Activated CD4-positive, alpha-beta T cell treated with anti-CD3 and anti-CD28 coated beads for 48 hours (primary cell): Measurements from ENCODE around the gene AMDHD2.

ENCODE experiments used
- DNase-seq: peaks from one replicate; pipeline ENCODE4 v3.0.0-alpha.2; 2020

AMDHD2 gene

DNA sequence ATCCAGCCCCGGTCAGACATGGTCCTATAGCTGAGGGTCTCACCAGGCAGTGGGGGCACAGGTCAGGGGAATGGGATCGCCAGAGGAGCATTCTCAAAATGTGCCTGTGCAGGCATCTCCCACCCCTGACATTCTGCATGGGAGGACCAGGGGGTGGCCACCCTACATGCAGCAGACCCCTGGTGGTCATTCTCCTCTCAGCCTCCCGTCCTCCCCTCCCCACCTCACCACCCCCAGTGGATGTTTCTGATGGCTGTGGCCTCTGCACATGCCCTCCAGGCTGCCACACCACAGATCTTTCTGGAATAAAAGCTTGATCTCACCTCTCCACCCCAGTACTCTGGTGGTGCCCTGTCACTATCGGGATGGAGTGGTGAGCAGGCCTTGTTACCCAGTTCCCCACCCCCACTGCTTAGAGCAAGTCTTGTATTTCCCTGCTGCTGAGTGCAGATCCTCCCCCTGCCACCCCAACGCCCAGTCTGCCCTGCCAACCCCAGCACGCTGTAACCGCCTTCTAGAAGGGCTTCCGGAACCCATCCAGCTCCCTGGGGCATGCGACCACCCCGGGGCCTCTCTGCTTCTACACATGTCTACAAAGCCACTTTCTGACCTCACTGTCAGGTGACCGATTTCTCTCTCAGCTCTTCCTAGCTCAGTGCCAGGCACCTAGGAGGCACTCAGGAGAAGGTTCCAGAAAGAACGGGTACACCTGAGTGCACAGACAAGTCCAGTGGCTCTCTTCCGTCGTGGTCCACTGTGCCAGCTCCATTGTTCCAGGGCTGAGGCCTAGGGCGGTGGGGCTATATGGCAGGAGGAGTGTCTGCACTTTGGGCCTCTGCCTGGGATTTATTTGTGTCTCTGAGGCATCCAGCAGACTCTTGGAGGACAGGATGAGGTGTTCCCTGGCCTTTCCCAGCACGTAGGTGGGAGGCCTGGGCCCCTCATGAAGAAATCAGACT is 36.0 kb upstream of the AMDHD2 start:
- no peak for DNase-seq

DNA sequence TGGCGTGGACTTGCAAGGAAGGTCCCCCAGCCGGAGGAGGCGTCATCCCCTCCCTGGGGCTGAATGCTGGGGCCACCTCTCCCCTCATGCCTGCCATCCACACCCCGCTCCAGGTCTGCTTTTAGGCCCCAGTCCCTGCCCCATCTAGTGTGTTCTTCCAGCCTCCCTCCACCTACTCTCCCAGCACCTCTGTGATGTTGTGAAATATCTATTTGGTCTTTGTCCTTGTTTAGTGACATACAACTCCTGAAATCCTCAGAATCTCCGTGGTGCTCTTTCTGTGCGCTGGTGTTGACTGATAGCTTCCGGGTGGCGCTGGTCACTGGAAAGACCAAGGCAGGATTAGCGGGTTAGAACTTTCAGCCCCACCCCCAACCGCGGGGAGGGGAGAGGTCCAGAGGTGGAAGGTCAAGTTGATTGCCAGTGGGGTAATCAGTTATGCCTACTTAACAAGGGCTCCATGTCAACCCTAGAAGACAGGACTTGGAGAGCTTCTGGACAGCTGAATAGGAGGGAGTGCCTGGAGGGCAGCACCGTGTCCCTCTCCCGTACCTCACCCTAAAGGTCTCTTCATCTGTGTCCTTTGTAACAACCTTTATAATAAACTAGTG is 35.2 kb upstream of the AMDHD2 start:
- no peak for DNase-seq

DNA sequence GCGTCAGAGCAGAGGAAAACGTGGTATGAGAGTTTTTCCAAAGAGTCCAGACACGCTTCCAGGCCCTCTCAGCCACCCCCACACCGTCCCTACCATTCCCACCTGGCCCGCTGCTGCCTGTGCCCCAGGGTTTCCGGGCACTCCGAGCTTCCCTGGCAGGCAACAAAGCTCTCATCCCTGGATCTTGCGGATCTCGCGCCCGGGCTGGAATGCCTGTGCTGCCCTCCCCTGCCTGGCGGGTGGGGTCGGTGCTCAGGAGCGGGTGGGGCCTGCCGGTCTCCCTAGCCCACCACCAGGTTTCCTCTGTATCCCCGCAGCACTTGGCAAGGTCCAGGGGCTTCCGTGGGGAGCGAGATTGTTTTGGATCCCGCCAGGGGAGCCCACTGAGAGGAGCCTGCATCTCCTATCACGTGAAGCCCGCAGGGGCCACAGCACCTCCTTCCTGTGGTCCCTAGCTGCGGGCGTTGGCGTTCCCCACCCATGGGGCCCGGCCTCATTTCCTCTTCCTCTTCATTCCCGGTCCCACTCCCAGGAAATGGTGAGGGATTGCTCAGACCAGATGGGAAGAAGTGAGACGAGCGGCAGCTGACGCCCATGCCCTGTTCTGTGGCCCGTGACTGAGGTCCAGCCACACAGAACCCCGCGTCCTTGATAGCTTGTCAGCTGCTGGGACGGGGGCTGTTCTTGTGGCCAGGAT is 34.2 kb upstream of the AMDHD2 start:
- no peak for DNase-seq

DNA sequence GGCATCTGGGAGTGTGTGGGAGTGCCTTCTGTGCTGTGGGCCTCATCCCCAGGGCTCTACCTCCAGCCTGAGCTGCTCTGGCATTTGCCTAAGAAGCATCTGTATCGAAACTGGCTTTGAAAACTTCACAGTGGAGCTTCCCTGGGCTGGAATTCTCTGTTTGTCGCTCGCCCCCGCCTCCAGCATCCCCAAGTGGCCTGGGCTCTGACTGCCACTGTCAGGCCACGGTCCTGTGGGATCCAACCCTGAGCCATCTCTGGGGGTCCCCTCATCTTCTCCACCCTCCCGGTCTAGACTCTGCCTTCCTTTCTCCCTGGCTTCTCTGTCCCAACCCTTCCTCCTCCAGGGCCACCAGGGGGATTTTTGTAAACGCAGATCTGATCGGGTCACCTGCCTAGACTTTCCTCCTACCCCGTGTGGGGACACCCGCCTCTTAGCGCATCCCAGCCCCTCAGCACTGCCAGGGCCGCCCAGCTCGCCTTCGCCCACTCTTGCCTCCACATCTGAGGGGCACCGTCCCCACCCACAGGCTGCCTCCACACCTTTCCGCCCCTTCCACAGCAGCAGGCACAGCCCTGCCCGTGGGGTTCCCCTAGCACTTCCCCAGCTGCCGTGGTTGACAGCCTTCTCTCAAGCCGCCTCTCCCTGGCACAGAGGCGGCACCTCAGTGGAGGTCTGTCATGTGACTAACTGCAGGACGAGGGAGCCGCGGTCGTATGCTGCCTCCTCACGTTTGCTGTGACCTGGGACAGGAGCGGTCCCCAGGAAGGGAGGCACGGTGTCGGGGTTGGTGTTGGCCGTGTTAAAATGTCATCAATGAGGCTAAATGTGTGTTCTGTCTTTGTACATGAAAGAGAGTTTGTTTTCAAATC is 33.3 kb upstream of the AMDHD2 start:
- DNase-seq, result peak; percentile 79

GRCh38 chr16:2487517-2487842 is 32.7 kb upstream of the AMDHD2 start:
- DNase-seq, result no peak

GRCh38 chr16:2487903-2488531 is 32.2 kb upstream of the AMDHD2 start:
- no peak for DNase-seq

DNA sequence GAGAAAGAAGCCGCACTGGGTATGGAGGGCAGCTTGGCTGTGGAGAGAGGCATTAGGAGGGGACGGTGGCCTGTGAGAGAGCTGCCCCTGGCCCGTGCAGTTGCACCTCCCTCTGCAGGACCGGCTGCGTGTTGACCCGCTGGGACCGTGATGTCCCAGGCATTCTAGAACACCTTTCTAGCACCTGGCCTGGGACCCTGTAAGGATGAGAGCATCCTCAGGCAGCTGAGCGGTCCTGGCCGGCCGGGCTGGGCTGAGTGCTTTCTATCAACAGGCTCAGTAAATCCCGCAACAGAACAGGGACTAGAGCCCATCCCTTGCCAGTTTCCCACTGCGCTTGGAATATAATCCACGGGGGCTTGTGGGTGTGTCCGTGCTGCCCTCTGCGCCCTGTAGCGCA is 30.6 kb upstream of the AMDHD2 start:
- no peak for DNase-seq

DNA sequence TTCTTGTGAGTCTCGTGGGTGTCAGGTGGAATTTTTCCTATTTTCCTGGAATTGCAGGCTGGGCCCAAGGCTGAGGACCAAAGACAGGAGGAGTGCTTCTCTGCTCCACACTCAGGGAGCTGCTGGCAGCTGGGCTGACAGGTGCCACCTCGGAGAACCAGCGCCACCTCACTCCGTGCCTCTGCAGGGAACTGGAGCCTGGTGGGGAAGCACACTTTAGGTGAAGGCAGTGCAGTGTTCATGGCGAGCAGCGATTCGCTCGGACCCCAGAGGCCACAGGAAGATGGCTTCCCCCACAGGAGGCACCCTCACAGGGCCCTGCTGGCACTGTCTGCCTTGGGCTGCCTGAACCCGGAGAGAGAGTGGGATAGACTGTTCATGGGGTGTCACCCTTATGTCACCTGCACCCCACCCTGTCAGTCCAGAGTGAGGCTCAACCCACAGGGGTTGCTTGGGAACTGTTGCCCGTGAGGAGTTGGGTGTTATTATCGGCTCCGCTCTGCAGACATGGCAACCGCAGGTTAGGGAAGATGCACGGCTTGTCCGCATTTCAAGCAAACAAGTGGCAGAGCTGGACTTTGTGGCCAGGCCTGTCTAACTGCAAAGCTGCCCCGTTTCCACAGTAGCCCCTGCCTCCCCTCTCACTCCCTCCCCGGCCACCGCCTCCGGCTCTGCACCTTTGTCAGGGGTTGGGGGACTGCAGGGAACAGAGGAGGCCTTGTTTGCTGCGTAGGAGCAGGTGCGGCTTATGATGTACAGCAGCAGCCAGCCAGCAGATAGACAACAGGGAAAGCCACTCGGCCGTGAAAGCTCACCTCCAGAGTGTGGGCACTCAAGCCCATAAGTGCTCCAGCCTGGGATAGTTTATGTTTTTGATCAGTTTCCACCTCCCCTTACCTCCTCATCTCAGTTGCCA is 29.7 kb upstream of the AMDHD2 start:
- DNase-seq, result no peak

DNA sequence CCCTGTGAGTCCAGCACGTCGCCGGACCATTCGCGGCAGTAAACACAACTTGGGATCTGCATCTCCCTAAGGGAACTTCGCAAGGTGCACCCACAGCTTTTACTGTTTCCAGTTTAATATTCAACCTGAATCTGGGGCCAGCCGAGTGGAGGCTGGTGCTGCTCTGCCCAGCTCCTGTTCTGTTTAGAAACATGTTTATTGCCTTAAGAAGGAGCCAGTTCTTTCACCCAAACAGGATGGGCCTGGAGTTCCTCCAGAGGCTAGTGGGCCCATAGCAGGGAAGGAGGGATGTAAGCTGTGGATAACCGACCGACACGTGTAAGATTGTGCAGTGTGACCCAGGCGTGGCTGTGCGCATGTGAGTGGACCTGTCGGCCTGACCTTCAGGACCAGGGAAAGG is 27.9 kb upstream of the AMDHD2 start:
- DNase-seq, result no peak

- no peak for DNase-seq
Measured at GRCh38 chr16:2493605-2494004, 26.6 kb upstream of the AMDHD2 start.

- no peak for DNase-seq
Measured at GRCh38 chr16:2494616-2495015, 25.6 kb upstream of the AMDHD2 start.

DNA sequence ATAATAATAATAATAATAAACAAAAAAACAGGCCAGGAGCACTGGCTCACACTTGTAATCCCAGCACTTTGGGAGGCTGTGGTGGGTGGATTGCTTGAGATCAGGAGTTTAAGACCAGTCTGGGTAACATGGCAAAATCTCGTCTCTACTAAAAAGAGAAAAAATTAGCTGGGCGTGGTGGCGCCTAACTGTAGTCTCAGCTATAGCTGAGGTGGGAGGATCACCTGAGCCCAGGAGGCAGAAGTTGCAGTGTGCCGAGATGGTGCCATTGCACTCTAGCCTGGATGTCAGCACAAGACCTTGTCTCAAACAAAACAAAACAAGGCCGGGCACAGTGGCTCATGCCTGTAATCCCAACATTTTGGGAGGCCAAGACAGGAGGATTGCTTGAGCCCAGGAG is 25.1 kb upstream of the AMDHD2 start:
- DNase-seq, result no peak

GRCh38 chr16:2496223-2497115 is 23.7 kb upstream of the AMDHD2 start:
- no peak for DNase-seq

DNA sequence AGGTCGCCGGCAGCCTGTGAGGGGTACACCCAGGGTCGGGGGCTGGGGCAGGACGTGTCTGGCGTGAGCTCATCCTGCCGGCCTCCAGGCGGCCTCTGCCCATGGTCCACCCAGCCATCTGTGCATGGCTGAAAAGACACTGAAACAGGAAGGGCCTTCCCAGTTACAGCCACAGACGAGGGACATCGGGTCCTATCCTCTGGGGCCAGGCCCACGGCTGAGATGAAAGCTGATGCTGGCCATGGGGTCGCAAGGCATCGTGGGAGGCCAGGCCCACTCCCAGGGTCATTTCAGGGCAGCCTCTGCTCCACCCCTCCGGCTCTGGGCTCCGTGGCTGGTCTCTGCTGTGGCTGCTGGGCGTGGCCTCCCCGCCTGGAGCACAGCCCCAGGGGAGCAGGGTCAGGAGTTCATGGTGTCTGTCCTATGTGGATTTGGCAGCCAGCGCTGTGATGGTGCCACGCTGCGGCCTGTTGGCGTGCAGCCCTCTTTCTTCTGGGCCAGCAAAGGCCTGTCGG is 23.0 kb upstream of the AMDHD2 start:
- DNase-seq, result no peak

GRCh38 chr16:2497695-2498484 is 22.3 kb upstream of the AMDHD2 start:
- DNase-seq, result no peak

DNA sequence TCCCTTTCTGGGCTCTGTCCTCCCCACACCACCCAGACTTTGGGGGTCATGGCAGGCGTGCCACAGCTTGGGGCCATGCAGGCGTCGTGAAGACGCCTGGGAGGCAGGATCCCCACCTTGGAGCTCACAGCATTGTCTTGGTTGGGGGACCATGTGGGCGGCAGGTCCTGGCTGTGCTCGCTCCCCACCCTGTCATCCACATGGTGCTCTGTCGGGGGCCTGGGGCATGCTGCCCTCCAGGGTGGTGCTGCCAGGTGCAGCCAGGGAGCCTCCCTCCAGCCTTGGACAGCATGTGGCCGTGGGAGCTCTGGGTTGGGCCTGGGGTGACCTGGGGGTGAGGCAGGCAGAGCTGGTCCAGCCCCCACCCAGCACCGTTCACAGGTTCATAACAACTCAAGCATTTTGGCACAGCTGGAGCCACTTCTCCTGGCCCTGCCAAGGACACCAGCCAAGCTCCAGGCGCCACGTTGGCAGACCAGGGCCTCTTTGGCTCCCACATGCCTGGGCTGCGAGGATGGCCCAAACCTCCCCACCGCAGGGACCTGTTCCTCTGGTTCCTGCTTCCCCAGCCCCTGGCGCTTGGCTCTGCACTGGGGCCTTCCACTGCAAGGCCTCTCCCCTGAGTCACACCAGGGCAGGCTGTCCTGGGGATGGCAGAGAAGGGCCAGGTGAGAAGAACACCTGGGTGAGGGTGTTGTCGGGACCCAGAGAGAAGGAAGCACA is 21.5 kb upstream of the AMDHD2 start:
- DNase-seq, result no peak

DNA sequence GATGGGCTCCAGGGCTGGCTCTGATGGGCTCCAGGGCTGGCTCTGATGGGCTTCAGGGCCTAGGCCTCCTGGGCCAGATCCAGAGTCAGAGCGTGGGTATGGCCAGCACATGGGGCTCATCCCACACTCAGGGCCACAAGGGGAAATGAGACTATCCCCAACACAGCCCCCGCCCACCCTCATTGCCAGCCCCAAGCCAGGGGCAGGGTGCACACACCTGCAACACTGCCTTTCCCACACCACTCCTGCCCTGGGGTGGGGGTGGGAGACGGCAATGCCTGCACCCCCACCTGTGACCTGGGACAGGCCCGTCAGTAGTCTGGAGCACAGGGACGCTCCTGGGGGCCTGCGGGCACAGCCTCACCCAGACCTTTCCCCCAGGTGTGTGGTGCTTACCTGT is 20.7 kb upstream of the AMDHD2 start:
- no peak for DNase-seq

DNA sequence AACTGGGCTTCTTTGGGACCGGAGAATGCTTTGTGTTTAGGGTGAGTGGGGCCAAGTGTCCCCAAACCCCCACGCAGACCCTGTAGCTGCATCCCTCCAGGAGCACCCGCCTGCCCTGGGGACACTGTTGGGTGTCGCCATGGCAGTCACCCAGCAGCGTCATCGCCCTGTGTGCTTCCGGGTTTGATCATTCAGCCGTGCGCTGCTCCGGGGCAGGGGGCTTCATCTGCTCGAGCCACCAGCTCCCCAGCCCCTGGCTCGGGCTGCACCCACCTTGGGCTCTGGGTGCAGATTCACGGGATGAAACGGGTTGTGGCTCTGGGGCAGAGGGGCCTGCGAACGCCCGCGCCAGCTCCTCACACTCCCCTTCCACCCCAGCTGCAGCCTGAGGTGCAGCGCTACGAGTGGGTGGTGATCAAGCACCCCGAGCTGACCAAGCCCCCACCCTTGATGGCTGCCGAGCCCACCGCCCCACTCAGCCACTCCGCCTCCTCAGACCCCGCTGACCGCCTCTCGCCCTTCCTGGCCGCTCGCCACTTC is 20.2 kb upstream of the AMDHD2 start:
- no peak for DNase-seq
